ENCODE measurements around the gene C2CD5.

The C2CD5 gene

GRCh38 chr12:22467190-22467589, 77.2 kb downstream of the C2CD5 start:
- no peak for TF ChIP-seq CTCF (IDR thresholded peaks at IDR 0.05)

- TF ChIP-seq CTCF (IDR thresholded peaks at IDR 0.05), result no peak
Measured at GRCh38 chr12:22463306-22463705, 81.0 kb downstream of the C2CD5 start.

GRCh38 chr12:22461786-22462185, 82.6 kb downstream of the C2CD5 start:
- TF ChIP-seq CTCF (IDR thresholded peaks at IDR 0.05), result no peak

GRCh38 chr12:22459838-22460490, 84.4 kb downstream of the C2CD5 start:
- peak; percentile 59; the same call in 1 of the 2 replicates for TF ChIP-seq CTCF (IDR thresholded peaks at IDR 0.05)

- no peak for TF ChIP-seq CTCF (IDR thresholded peaks at IDR 0.05)
Measured at GRCh38 chr12:22458298-22458937, 85.9 kb downstream of the C2CD5 start.

GRCh38 chr12:22457085-22457484, 87.3 kb downstream of the C2CD5 start:
- no peak for TF ChIP-seq CTCF (IDR thresholded peaks at IDR 0.05)

- TF ChIP-seq CTCF (IDR thresholded peaks at IDR 0.05), result no peak
Measured at GRCh38 chr12:22453511-22453910, 90.8 kb downstream of the C2CD5 start.
